Endothelial cell of umbilical vein (primary cell): ENCODE measurements around the gene CTPS1. TPM values are rescaled to one million over a fixed set of nuclear protein-coding genes. Genes with fewer than 3 reads are reported as not detected.

ENCODE experiments used
- BruUV-seq: library from RNA; stranded (reverse); fragments of 400-500 nt; replicated peaks from 2 replicates; lab custom pipeline; 2021; lab: Mats Ljungman, UMichigan
- CTCF ChIA-PET: fragments of 300-600, 350-600 bp; sonication (Branson Sonifier 250); formaldehyde crosslinking; loops from one replicate; lab custom pipeline; 2021; ENCODE audit warnings: antibody characterized with exemption, inconsistent platforms; lab: Charles Lee
- POLR2A ChIA-PET: fragments of 300-600, 350-600 bp; sonication (Branson Sonifier 250); formaldehyde crosslinking; loops from one replicate; lab custom pipeline; 2021; ENCODE audit warnings: antibody characterized with exemption, inconsistent platforms; lab: Charles Lee
- DNase-seq: peaks from one replicate; pipeline ENCODE4 v3.0.0-alpha.2; 2011; ENCODE audit warnings: low read depth, low spot score
- FAIRE-seq: peaks from 2 replicates; lab custom pipeline; 2011; peaks lifted over from hg19 to GRCh38; lab: Jason Lieb, UNC
- H2AFZ ChIP-seq: 2 replicates; pipeline ENCODE4 v1.6.0; 2012; ENCODE audit warnings: low read depth, low read length, control low read depth, inconsistent platforms
- H3K27ac ChIP-seq: 2 replicates; pipeline ENCODE4 v1.5.1; 2011; ENCODE audit warnings: low read depth, mild to moderate bottlenecking, control low read depth, low read length, moderate library complexity; ENCODE audit not compliant: insufficient read depth
- H3K27me3 ChIP-seq, 2 experiments: 2 replicates each; pipeline versions ENCODE4 v1.6.0 to v1.6.1; 2011; ENCODE audit warnings: low read length in 2 of 2, mixed read lengths in 1 of 2; ENCODE audit not compliant: control insufficient read depth in 2 of 2, insufficient read depth in 2 of 2
- H3K36me3 ChIP-seq, 2 experiments: 2 replicates in 1 of 2; 3 replicates in 1 of 2; pipeline ENCODE4 v1.5.1; 2011; ENCODE audit warnings: low read length in 2 of 2, mild to moderate bottlenecking in 1 of 2, moderate library complexity in 1 of 2; ENCODE audit not compliant: control insufficient read depth in 2 of 2, insufficient read depth in 2 of 2; ENCODE audit errors: extremely low read depth in 1 of 2
- H3K4me1 ChIP-seq: 3 replicates; pipeline ENCODE4 v1.5.1; 2011; ENCODE audit warnings: mild to moderate bottlenecking, low read length; ENCODE audit not compliant: control insufficient read depth, insufficient read depth; ENCODE audit errors: extremely low read depth
- H3K4me2 ChIP-seq: 2 replicates; pipeline ENCODE4 v1.6.1; 2011; ENCODE audit warnings: low read length, control low read depth, mixed read lengths; ENCODE audit not compliant: insufficient read depth
- H3K4me3 ChIP-seq, 3 experiments: fragments of 200-600 bp in 1 of 3; sonication (generic), shearing (Covaris generic) in 1 of 3; replicated peaks in 1 of 3; 2 replicates each; pipeline ENCODE4 v1.5.1; 2011 to 2016; ENCODE audit warnings: control low read depth in 3 of 3, low read length in 3 of 3, mild to moderate bottlenecking in 2 of 3, inconsistent platforms in 1 of 3, low read depth in 1 of 3, moderate library complexity in 1 of 3; ENCODE audit not compliant: insufficient read depth in 1 of 3
- H3K79me2 ChIP-seq: 2 replicates; pipeline ENCODE4 v1.6.0; 2012; ENCODE audit warnings: low read length, inconsistent platforms; ENCODE audit not compliant: control insufficient read depth, insufficient read depth
- H3K9ac ChIP-seq: replicated peaks from 2 replicates; pipeline ENCODE3; 2011; ENCODE audit warnings: low read length, control low read depth; ENCODE audit not compliant: insufficient read depth; ENCODE audit errors: extremely low read depth
- H3K9me1 ChIP-seq: replicated peaks from 3 replicates; pipeline ENCODE4 v1.6.0; 2011; ENCODE audit warnings: mild to moderate bottlenecking, low read length; ENCODE audit not compliant: control insufficient read depth, insufficient read depth; ENCODE audit errors: extremely low read depth
- H3K9me3 ChIP-seq: replicated peaks from 2 replicates; pipeline ENCODE4 v1.5.1; 2012; ENCODE audit warnings: low read length, inconsistent platforms; ENCODE audit not compliant: control insufficient read depth, insufficient read depth
- H4K20me1 ChIP-seq: replicated peaks from 2 replicates; pipeline ENCODE3; 2011; ENCODE audit warnings: mild to moderate bottlenecking, low read length; ENCODE audit not compliant: control insufficient read depth, insufficient read depth; ENCODE audit errors: extremely low read depth
- EZH2 ChIP-seq: IDR thresholded peaks from 2 replicates; pipeline ENCODE4 v1.6.1; 2012; ENCODE audit warnings: borderline replicate concordance, low read depth, mild to moderate bottlenecking, moderate library complexity, low read length, inconsistent platforms; ENCODE audit not compliant: severe bottlenecking
- FOS ChIP-seq: IDR thresholded peaks from 2 replicates; pipeline ENCODE4 v1.6.1; 2011; ENCODE audit warnings: mild to moderate bottlenecking, low read length, moderate library complexity, borderline replicate concordance; ENCODE audit not compliant: insufficient read depth
- GATA2 ChIP-seq: IDR thresholded peaks from 2 replicates; pipeline ENCODE4 v1.7.0; 2011; ENCODE audit warnings: low read depth, mild to moderate bottlenecking, moderate library complexity, mixed read lengths, low read length; ENCODE audit not compliant: insufficient read length, insufficient read depth
- JUN ChIP-seq: IDR thresholded peaks from 2 replicates; pipeline ENCODE4 v1.6.1; 2011; ENCODE audit warnings: borderline replicate concordance, low read depth; ENCODE audit not compliant: insufficient read length, insufficient read depth
- MAX ChIP-seq: IDR thresholded peaks from 2 replicates; pipeline ENCODE4 v1.6.1; 2011; ENCODE audit not compliant: insufficient read depth, insufficient read length
- MYC ChIP-seq: IDR thresholded peaks from one replicate; pipeline ENCODE4 v1.6.1; 2011; ENCODE audit warnings: mild to moderate bottlenecking, low read depth, low read length
- POLR2A ChIP-seq: IDR thresholded peaks from 2 replicates; pipeline ENCODE4 v1.6.1; 2012; ENCODE audit warnings: low read depth, mild to moderate bottlenecking, control low read depth, low read length
- POLR2AphosphoS5 ChIP-seq: IDR thresholded peaks from 2 replicates; pipeline ENCODE4 v1.6.1; 2012; ENCODE audit warnings: low read depth, mild to moderate bottlenecking, control low read depth, low read length, moderate library complexity; ENCODE audit not compliant: insufficient read depth
- dilution Hi-C: fragments of 300-500 bp; cut with MboI; formaldehyde crosslinking; loops from one replicate; pipeline ENCODE4 v1.15.0; 2019; ENCODE audit warnings: low sequenced_read_pairs; ENCODE audit not compliant: extremely low pct_ligation_motif_present
- intact Hi-C: fragments of 100-400 bp; cut with micrococcal nuclease; formaldehyde crosslinking; loops from one replicate; pipeline ENCODE4 v1.10.0; 2022
- polyA plus RNA-seq, 4 experiments: library from polyadenylated mRNA; depleted of rRNA in 3 of 4; stranded (reverse) in 3 of 4; unstranded in 1 of 4; fragments of >200 nt; gene quantifications; 2 replicates each; pipeline versions ENCODE4 v1.2.1 to v1.2.3, GENCODE V29; 2011 to 2012; ENCODE audit warnings: missing spikeins in 1 of 4
- total RNA-seq: library from RNA; stranded (reverse); gene quantifications from 2 replicates; pipeline ENCODE4 v1.2.3, GENCODE V29; 2021
- TF ChIP-seq, protein P1 (sequence below), 2 donors: IDR thresholded peaks; 1 replicate in 1 of 2; 2 replicates in 1 of 2; pipeline ENCODE4 v1.5.1; 2011; ENCODE audit warnings: low read length in 2 of 2, mild to moderate bottlenecking in 2 of 2, moderate library complexity in 2 of 2, control low read depth in 1 of 2, inconsistent platforms in 1 of 2, low read depth in 1 of 2; ENCODE audit not compliant: insufficient read depth in 1 of 2; ENCODE audit errors: extremely low read depth in 1 of 2

Gene CTPS1
- total and polyA plus RNA-seq, 2 donors (not counting 3 experiments of a cell fraction or from before 2014, with no cell fraction given): 24.9 to 65.8 TPM

GRCh38 chr1:40980068-40980452 lies 564 bp downstream of the CTPS1 start:
- H3K9me1 ChIP-seq: no peaks in the 10 kb centered on the region
- H4K20me1 ChIP-seq: no peaks in the 10 kb centered on the region
- FAIRE-seq (no peak), DNase-seq (no peak)
- H3K79me2 ChIP-seq: peaks cover 45% of the 10 kb centered on the region
- TF ChIP-seq FOS (no peak), POLR2AphosphoS5 (no peak), MYC (no peak), GATA2 (no peak), EZH2 (no peak), MAX (no peak), JUN (no peak), POLR2A (no peak)
- TF ChIP-seq, protein P1, sequence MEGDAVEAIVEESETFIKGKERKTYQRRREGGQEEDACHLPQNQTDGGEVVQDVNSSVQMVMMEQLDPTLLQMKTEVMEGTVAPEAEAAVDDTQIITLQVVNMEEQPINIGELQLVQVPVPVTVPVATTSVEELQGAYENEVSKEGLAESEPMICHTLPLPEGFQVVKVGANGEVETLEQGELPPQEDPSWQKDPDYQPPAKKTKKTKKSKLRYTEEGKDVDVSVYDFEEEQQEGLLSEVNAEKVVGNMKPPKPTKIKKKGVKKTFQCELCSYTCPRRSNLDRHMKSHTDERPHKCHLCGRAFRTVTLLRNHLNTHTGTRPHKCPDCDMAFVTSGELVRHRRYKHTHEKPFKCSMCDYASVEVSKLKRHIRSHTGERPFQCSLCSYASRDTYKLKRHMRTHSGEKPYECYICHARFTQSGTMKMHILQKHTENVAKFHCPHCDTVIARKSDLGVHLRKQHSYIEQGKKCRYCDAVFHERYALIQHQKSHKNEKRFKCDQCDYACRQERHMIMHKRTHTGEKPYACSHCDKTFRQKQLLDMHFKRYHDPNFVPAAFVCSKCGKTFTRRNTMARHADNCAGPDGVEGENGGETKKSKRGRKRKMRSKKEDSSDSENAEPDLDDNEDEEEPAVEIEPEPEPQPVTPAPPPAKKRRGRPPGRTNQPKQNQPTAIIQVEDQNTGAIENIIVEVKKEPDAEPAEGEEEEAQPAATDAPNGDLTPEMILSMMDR (IDR thresholded peaks at IDR 0.05; ENCODE audit: extremely low read depth in 1 of 2, insufficient read depth in 1 of 2, low read depth in 1 of 2, low read length in 2 of 2): no peak
- H3K36me3 ChIP-seq: peaks cover 0 to 7% of the 10 kb centered on the region in 2 experiments
- H3K4me3 ChIP-seq: peak overlapping the region; percentile 1 to 69 (median 69)
- no peaks in the 10 kb centered on the region for H3K27me3 ChIP-seq
- peak overlapping the region; percentile 88 for H3K27ac ChIP-seq
- intact Hi-C loops: no loop called here
- H2AFZ ChIP-seq: peak overlapping the region; percentile 9
- ChIA-PET POLR2A (interaction anchor here (0.6 kb wide), 1 partner anchor 122 kb away, joined by 3 read pairs; no protein-coding TSS in a partner anchor), CTCF (interaction anchor here (0.8 to 1.7 kb wide), 6 partner anchors 9 to 207 kb away, joined by 3 to 7 read pairs (median 3); no protein-coding TSS in a partner anchor)
- dilution Hi-C loops: no loop called here
- BruUV-seq: no TSS peak
- peak overlapping the region; percentile 90 for H3K9ac ChIP-seq
- peak overlapping the region; percentile 48 for H3K4me2 ChIP-seq
- peaks cover 26% of the 10 kb centered on the region for H3K4me1 ChIP-seq
- H3K9me3 ChIP-seq: no peaks in the 10 kb centered on the region
